Stimulated activated CD4-positive, alpha-beta T cell treated with anti-CD3 and anti-CD28 coated beads, Interleukin-1b, Interleukin-23, amount 100 ng/mL, for 4 hours (primary cell): Measurements from ENCODE around the gene TRMT61A.
"Not testable (repeated sequence)": the region's sequence is repeated elsewhere in the genome, so short reads cannot be mapped to it uniquely, and the experiment has no call there.

Source experiments
- DNase-seq, 2 donors: peaks; one replicate each; pipeline ENCODE4 v3.0.0-alpha.2; 2020; ENCODE audit warnings: low read depth in 2 of 2

Gene TRMT61A

DNA sequence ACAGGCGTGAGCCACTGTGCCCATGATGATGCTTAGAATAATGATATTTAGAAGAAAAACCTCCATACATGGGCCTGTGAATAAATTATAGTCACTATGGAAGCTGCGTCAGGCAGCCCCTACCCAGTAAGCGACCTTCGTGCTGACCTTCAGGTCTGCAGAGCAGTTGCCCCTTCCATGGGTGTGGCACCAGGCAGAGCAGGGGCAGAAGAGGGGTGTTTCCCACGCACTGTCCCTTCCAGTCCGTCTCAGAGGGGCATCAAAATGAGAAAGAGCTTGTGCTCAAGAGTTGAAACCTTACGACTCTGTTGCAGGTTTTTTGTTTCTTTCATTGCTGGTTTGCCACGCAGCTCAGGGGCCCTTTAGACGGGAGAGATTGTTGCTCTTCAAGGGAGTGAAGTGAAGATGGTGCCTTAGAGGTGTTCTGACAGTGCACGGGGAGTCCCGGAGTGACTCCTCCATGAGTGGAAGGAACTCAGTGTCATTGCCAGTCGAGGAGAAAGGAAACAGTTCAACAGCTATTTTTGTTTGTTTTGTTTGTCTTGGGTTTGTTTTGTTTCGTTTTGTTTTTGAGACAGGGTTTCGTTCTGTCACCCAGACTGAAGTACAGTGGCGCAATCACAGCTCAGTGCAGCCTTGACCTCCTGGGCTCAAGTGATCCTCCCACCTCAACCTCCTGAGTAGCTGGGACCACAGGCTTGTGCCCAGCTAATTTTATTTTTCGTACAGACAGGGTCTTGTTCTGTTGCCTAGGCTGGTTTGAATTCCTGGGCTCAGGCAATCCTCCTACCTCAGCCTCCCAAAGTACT is 20.3 kb upstream of the TRMT61A start:
- DNase-seq: no peak

DNA sequence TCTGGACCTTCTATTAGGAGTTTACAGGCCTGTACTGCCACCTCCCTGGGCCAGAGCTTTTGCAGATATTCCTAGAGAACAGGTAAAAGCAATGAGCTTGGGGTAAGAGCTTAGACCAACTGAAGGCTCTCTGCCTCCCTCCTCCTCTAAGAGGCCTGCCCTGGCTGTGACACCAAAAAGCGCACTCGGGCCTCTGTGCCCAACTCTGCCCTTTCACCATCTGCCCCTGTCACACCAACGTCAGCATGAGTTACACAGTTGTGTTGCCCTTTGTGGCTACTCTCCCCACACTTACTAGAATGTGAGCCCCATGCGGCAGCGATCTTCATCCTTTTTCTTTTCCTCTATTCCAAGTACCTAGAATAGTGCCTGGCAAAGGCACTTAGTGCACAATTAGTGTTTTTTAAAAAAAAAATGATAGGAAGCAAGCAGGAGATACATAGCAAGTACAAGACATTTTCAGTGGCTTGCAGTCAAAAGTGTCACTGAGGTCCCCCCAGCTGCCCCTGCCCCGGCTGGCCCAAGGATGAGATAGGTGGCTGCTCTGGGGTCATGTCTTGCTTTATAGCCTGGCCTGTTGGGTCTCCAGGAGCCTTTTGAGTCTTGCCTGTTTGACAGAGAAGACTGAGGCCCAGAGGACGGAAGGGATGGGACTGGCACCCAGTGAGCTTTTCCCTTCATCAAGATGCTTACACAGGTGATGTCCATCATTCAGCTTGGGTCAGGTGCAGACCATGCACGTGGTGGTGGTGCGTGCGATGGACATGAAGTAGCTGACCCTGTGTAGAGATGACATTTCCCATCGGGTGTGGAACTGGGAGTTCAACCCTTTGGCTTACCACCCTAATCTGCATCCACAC is 18.9 kb upstream of the TRMT61A start:
- DNase-seq: no peak

DNA sequence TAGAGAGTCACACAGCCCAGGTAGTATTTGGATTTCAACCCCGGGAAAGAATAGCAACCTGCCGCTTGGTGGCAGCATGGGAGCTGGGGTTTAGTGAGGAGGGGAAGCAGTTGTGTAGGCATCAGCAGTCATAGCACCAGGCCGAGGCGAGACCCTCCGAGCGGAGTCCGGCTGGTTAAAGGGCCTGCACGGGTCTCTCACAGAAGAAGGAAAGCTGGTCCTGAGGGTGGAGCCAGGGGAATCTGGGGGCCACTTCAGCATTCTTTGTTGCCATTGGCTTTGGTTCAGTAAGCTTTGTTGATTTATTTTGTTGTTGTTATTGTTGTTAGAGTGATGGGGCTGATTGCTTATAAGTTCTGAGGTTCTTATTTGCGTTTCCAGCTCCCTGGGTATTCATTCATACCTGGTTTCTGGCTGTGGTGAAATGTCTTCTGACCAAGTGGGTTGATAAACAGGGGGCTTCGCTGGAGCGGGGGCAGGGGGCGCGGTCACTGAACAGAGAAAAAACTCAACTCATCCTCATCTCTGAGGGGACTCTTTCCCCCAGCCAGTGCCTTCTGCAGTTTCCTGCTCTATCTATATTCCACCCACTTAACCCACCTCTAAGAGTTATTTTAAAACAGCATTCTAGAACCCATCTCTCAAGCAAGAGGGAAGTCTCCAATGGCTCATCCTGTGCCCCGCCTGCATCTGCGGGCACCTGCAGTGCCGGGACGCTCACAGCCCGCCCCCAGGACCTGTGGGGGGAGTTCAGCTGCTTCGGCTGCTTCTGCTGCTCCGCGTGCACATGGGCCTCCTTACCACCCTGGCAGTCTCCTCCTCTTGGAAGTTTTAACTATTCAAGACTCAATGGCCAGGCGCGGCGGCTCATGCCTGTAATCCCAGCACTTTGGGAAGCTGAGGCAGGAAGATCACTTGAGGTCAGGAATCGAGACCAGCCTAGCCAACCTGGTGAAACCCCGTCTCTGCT is 18.0 kb upstream of the TRMT61A start:
- DNase-seq: no peak

DNA sequence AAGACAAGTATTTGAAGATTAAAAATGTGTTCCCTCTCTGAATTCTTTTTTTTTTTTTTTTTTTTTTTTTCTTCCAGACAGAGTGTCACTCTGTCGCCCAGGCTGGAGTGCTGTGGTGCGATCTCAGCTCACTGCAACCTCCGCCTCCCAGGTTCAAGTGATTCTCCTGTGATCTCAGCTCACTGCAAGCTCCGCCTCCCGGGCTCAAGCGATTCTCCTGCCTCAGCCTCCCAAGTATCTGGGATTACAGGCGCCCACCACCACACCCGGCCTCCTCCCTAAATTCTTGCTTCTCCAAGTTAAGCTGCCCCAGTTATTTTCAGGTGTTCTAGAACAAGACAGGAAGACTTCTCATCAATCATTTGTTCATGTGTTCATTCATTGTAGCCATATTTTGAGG is 16.8 kb upstream of the TRMT61A start:
- not testable (repeated sequence) for DNase-seq

DNA sequence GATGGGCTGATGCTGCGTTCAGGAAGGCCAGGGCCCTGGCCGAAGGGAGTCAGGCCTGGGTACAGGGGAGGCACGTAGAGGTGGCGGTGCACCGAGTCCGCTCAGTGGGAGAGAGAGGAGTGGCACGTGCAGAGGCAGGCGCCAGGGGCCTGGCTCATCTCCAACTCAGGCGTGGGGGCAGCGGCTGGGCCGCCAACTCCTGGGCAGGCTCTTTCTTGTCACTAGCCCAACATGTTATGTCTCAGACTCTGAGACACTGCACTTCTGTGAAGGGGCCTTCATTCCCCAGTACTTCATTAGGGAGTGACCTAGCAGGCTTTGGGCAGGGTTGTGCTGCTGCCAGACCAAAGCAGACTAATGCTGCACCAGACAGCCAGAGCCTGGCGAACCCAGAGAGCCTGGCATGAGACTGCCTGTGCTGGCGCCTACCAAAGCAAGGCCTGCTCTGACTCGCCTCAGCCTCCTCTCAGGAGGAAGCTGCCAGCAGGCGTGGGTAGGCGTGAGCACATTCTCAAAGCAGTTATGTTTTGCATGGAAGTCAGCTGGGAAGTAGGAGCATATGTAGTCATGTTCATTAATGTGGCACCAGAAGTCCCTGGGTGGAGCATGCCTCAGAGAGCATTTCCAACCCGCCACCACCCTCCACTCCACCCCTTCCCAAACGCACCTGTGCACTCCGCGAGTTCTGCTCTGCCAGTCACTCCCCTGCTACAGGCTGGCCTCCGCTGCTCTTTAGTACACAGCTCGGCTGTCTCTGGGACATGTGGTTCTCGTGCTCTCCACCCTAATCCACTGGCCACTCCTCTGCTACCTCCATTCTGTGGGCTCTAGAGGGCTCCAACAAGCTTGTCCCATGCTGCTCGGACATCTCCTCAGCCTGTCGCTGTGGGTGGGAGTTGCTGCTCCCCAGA is 16.0 kb upstream of the TRMT61A start:
- DNase-seq: no peak

DNA sequence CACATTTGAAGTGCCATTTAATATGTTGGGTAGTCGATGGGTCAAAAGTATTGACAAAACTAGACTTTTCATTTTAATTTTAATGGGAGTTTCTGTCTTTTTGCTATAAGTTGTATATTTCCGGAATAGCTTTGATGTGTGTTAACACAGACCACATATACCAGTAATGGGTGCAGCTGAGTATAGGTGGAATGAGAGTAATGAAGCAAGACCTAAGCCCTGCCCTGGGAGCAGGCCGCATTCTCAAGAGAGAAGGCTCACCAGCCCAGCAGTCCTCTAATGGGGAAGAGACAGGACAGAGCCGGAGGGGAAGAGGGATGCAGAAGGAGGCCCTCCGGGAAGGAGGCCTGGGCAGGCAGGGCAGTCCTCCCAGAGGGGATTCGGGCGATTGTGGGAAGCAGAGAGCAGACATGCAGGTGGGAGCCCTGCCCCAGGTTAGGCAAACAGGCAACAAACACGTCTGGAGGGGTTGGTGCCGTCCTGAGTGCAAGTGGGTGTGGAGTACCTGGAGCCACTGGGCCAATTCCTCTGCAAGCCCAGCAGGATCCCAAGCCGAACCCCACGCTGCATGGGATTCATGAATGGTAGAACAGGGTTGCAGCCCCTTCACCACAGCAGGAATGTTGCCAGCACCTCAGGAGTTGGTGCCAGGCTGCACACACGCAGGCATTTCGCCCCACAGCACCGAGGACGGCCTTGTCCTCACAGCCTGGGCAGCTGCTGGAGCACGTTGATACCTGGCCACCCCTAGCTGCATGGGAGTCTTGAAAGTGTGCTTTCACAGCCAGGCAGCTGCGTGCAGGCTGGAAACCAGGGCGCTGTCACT is 14.2 kb upstream of the TRMT61A start:
- no peak for DNase-seq

DNA sequence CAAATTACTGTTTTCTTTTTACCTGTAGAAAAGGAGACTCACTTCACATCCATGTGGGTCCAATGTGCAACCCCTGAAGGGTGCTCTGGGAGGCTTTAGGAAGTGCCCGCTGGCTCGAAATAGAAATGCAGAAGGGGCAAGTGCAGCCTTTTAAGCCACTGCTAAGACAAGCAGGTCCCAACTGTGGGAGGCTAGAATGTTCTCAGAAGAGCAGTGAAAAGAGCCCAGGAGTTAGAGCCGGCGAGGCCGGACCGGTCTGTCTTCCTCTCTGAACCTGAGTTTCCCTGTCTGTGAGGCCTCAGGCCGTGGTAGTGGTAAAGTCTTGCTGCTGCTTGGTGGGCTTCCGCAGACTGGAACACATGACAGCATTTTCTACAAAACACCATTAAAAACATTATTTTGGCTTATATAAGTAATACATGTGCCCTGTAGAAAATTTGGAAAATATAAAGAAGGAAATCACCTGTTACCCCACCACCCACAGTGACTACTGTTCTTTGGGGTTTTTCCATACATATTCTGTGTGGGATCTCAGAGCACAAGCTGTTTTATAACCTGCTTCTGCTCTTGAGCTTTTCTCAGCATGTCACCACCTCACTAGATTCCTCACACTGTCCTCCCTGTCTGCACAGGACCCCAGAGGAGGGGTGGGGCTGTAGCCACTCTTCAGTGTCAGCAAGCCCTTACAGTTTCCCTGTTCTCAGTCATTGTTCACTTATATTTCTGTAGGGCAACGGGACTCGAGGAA is 12.4 kb upstream of the TRMT61A start:
- DNase-seq: no peak

DNA sequence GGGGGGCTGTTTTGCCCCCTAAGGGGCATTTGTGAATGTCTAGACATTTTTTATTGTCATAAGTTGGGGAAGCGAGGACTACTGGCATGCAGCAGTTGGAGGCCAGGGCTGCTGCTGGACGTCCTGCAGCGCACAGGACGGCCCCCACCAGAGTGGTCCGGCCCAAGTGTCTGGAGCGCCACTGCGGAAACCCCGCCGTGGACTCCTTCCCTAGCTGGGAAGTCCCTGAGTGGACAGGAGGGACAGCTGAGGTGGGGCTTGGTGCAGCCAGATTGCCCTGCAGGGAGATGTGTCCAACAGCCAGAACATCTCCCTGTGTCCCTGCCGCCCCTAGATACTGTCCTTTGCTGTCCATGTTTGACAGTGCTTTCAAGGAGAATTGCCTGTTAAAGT is 11.8 kb upstream of the TRMT61A start:
- DNase-seq: no peak

DNA sequence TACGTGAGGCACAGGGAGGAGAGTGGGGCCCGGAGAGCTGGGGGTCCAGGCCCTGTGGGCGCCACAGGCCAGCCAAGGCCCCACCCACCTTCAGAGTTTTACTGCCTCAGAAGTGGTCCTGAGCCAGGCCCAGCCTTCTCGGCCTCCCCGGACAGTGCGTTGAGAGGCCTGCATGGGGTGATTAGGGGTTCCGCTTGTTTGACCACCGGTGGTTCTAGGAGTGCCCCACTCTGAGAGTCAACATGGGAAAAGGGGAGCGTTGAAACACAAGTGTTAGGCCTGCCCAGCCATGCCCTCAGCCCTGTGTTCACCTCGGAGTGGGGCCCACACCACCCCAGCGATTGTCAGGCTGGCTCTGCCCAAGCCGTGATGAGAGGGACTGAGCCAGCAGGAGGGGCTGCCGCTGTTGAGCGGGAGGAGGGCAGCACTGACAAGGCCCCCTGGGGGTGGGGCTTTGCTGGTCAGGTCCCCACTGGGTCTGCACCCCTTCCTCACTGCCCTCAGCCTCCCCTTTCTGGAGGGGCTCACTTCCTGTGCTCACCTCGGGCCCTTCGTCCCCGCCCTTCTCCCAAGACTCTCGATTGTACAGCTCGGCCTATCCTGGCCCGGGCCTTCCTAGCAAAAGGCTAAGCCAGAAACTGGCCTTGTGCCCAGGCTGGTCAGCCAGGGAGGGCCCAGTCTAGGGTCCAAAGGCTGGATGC is 11.1 kb upstream of the TRMT61A start:
- DNase-seq: no peak

DNA sequence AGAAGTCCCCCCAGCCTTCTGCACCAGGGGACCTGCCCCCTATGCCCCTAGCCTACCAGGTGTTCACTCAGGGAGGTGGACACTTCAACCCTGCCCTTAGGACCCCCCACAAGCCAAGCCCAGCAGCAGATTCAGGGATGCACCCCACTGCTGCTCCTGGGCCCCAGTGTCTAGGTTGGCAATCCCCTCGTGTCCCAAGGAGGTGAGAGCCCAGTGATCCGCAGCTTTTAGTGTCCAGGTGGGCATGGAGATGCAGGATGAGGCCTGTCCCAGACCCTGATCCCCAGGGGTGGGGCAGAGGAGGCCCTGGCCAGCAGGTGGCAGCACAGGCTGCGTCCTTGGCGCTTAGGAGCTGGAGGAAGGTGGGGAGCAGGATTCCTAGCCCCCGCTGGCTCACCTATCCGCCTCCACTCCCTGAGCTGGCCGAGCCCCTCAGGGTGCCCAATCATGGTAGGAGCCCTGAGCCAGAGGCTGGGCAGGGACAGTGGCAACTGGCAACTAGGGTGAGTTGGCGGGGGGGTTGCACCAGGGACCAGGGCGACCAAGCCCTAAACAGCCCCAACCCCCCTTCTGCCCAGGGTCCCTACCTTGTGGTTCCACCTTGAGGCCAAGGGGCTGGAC is 10.5 kb upstream of the TRMT61A start:
- DNase-seq: peak; percentile 40 to 57

DNA sequence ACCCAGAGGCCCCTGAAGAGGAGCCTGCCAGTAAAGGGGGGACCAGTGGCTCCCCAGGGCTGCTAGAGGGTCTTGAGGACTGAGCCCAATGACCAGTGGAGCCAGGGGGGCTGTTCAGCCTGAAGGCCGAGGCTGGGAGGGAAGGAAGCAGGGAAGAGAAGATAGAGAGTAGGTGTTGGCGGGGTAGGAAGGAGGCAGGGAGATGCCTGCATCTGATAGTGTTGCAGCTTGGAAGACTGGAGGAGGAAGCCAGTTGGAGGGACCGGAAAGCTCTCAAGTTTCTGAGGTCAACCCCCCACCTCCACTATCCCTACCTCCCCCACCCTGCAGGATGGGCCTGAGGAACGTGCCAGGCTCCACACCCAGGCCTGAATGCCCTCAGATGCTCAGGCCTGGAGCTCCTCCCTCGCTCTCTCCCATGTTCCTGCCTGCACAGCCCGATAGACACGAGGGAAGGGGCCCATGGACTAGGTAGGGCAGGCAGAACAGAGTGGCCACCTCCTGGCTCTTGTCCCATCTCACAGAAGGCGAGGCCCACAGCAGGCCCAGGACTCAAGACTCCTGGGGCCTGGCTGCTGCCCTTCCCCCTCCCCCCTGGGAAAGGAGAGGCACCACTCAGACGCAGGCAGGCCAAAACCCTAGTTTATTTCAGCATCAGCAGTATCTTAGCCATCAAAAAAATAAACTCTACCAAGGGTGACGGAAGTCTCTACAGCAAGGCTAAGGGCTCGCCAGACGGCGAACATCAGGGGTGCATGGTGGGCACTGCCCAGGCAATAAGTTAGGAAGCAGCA is 9.8 kb upstream of the TRMT61A start:
- DNase-seq: no peak

DNA sequence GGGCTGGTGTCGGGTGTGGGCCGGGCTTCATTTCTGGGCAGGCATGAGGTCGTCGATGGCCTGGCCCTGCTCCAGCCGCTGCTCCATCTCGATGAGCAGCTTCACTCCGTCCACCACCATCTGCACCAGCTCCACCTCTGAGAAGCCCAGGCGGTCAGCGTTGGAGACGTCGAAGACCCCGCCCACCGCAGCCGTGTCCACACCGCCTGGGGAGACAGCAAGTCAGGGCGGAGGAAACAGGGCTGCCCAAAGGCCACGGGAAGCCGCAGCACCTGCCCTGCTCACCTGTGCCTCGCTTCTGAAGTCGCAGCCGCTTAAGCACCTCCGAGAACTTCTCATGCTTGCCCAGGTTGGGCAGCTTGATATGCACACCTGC is 9.2 kb upstream of the TRMT61A start:
- no peak for DNase-seq

DNA sequence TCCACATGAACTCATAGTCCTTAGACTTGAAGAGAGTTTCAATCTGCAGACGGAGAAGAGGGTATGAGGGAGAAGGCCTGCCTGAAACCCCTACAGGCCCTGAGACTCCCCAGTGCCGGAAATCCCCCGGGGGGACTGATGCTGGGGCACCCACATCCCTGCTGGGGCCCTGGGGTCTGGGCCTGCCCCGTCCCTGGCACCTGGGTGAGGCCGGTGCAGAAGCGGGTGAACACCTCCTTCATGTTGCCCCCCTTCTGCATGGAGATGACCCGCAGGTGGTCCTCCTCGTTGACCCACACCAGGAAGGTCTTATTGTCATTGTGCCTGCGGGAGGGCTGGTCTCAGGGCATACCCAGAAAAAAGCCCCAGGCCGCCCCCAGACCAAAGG is 8.7 kb upstream of the TRMT61A start:
- no peak for DNase-seq

DNA sequence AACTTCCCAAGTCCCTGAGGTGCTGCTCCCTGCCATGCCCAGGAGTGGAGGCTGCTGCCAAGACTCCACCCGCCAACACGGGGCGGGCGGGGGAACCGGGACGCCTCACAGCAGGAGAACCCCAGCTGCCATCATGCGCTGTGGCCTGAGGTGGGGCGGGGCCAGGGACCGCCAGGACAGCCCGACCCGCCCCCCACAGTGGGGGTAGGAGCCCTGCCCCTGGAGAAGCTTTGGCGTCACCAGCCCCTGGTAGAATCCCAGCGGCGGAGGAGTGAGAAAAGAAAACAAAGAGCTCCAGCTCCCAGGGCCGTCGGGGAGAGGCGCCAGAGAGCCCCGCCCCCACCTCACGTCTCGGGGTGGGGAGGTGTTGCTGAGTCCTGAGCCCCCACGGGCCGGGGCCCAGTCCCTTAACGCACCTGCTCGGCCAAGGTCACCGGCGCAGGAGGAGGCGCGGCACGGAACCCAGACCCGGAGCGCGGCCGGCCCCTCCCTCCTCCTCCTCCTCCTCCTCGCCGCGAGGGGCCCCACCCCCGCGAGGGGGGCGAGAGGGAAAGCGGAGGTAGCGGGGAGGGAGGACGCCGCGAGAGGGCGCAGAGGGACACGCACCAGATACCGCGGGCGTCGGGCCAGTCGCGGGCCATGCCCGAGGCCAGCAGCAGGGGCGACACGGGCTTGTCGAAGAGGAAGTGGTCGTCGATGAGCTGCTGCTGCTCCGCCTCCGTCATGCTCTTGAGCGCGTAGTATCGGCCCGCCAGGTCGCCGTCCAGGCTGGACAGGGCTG is 8.1 kb upstream of the TRMT61A start:
- peak; percentile 49 to 59 for DNase-seq

DNA sequence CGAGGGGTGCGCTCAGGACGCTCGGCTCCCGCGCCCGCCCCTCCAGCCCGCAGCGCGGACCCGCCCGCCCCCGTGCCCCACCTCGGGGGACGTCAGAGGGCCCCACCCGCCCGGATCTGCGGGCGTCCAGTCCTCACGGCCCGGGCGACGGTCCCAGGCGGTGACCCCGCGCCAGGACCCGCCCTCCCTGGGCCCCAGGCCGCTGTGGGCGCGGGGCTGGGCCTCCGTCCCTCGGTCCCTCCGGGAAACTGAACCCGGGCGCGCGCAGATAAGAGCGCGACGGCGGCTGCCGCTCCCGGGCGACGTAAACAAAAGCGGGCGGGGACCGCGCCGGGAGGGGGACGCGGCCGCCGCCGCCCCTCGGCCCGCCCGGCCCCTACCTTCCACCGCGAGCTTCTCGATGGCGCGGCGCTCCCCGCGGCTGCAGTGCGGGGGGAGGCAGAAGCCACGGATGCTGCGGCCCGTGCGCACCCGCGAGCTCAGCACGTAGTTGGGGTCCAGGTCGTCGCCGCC is 7.5 kb upstream of the TRMT61A start:
- DNase-seq: no peak

DNA sequence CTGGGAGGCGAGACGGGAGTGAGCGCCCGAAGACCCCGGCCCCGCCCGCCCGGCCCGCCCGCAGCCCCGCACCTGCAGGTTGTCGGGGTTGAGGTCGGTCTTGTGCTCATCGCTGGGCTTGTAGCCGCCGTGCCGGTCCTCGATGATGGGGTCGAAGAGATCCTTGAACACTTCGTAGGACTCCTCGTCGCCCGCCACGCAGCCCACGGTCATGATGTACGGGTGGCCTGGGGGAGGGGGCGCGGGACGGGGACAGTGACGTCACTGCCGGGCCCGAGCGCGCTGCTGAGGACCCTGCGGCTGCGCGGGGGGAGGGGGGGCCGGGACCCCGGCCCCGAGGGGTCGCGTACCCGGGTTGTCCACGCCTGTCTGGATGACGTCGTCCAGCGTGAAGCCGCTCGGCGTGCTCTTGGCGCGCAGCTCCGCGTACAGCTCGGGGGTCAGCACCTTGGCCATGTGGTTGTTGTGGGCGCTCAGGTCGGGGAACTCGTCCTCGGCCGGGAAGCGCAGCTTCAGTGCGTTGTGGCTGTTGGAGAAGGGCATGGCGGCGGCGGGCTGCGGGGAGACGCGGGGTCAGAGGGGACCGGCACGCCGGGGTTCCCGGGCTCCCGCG is 6.9 kb upstream of the TRMT61A start:
- DNase-seq: no peak
